ENCODE results near the gene EHD1. TPM values are rescaled to one million over a fixed set of nuclear protein-coding genes. Genes with fewer than 3 reads are reported as not detected.

EHD1 gene
- total RNA-seq, 1 donor from 2014 or later: 357 TPM

- ChIA-PET POLR2A (interaction anchor here (2.0 kb wide), 1 partner anchor 43 kb away, joined by 4 read pairs; no protein-coding TSS in a partner anchor), CTCF (interaction anchor here (1.4 to 7.8 kb wide), 5 partner anchors 36 to 152 kb away, joined by 3 to 310 read pairs (median 4); partner anchors contain the start of gene RASGRP2)
- TF ChIP-seq CTCF (IDR thresholded peaks at IDR 0.05): no peak
- Mint-ChIP-seq H3K9me3 (no peaks in the 10 kb centered on the region), H3K4me3 (peak overlapping the region; percentile 41), H3K36me3 (ENCODE audit: low read depth) (peaks cover 7% of the 10 kb centered on the region), H3K27me3 (no peaks in the 10 kb centered on the region), H3K4me1 (peaks cover 26% of the 10 kb centered on the region), H3K27ac (no peak overlapping the region)
- intact Hi-C loops (cut with micrococcal nuclease): loop anchor here (10.0 kb wide), 2 partner anchors 342 to 422 kb away; partner anchors contain the start of genes CAPN1 and POLA2
- DNase-seq (no peak), ATAC-seq (ENCODE audit: low read depth) (no peak)
Observed at GRCh38 chr11:64842851-64843685, 35.4 kb downstream of the EHD1 start.

- ChIA-PET POLR2A (no interaction called here), CTCF (interaction anchor here (7.8 kb wide), 1 partner anchor 49 kb away, joined by 310 read pairs; no protein-coding TSS in a partner anchor)
- no peak for TF ChIP-seq CTCF (IDR thresholded peaks at IDR 0.05)
- intact Hi-C loops (cut with micrococcal nuclease): loop anchor here (10.0 kb wide), 2 partner anchors 342 to 422 kb away; partner anchors contain the start of genes CAPN1 and POLA2
- Mint-ChIP-seq H3K27ac (no peak overlapping the region), H3K27me3 (no peaks in the 10 kb centered on the region), H3K4me1 (peaks cover 19% of the 10 kb centered on the region), H3K4me3 (no peak overlapping the region), H3K9me3 (no peaks in the 10 kb centered on the region), H3K36me3 (ENCODE audit: low read depth) (peaks cover 7% of the 10 kb centered on the region)
- ATAC-seq (ENCODE audit: low read depth): no peak
- DNase-seq: no peak
Observed at GRCh38 chr11:64842366-64842759, 36.1 kb downstream of the EHD1 start.

GRCh38 chr11:64841592-64842365, 36.6 kb downstream of the EHD1 start:
- Mint-ChIP-seq H3K27ac (no peak overlapping the region), H3K4me3 (no peak overlapping the region), H3K27me3 (no peaks in the 10 kb centered on the region), H3K36me3 (ENCODE audit: low read depth) (peaks cover 7% of the 10 kb centered on the region), H3K4me1 (peaks cover 13% of the 10 kb centered on the region), H3K9me3 (no peaks in the 10 kb centered on the region)
- CTCF ChIA-PET: interaction anchor here (7.8 kb wide), 1 partner anchor 49 kb away, joined by 310 read pairs; no protein-coding TSS in a partner anchor
- no peak for TF ChIP-seq CTCF (IDR thresholded peaks at IDR 0.05)
- intact Hi-C loops (cut with micrococcal nuclease): loop anchor here (10.0 kb wide), 2 partner anchors 343 to 423 kb away; partner anchors contain the start of genes CAPN1 and POLA2
- ATAC-seq (ENCODE audit: low read depth): no peak
- POLR2A ChIA-PET: no interaction called here
- DNase-seq: no peak

GRCh38 chr11:64839887-64840782, 38.3 kb downstream of the EHD1 start:
- Mint-ChIP-seq H3K4me3 (no peak overlapping the region), H3K36me3 (ENCODE audit: low read depth) (peaks cover 7% of the 10 kb centered on the region), H3K9me3 (no peaks in the 10 kb centered on the region), H3K27me3 (no peaks in the 10 kb centered on the region), H3K27ac (no peak overlapping the region), H3K4me1 (peaks cover 11% of the 10 kb centered on the region)
- no peak for TF ChIP-seq CTCF (IDR thresholded peaks at IDR 0.05)
- no peak for ATAC-seq (ENCODE audit: low read depth)
- ChIA-PET CTCF (no interaction called here), POLR2A (interaction anchor here (0.7 kb wide), 1 partner anchor 78 kb away, joined by 3 read pairs; no protein-coding TSS in a partner anchor)
- intact Hi-C loops (cut with micrococcal nuclease): loop anchor here (10.0 kb wide), 2 partner anchors 345 to 425 kb away; partner anchors contain the start of genes CAPN1 and POLA2
- no peak for DNase-seq
